Measurements from ENCODE around the gene NFATC4.

- TF ChIP-seq CTCF (IDR thresholded peaks at IDR 0.05 in 2 of 3, conservative IDR thresholded peaks at IDR 0.05 in 1 of 3; ENCODE audit: borderline replicate concordance in 1 of 3, insufficient read depth in 1 of 3, low read depth in 2 of 3, low read length in 2 of 3) (no peak), EZH2 (IDR thresholded peaks at IDR 0.05) (no peak), RAD21 (IDR thresholded peaks at IDR 0.05; ENCODE audit: low read depth) (no peak), POLR2A (IDR thresholded peaks at IDR 0.05; ENCODE audit: borderline replicate concordance, extremely low read depth, insufficient read depth, insufficient read length) (no peak), EZH2phosphoT487 (IDR thresholded peaks at IDR 0.05; ENCODE audit: borderline replicate concordance) (no peak), ZNF274 (IDR thresholded peaks at IDR 0.05; ENCODE audit: low read depth, low read length) (no peak), JUND (IDR thresholded peaks at IDR 0.05) (no peak)
These were observed 30.3 kb downstream of the NFATC4 start for GRCh38 chr14:24398293-24398652.
